ENCODE results near the gene CERK.
A peak's percentile ranks its signal among the peaks of the same experiment; 100 is the strongest.

Gene CERK

GRCh38 chr22:46764140-46764680 is 26.2 kb upstream of the CERK start:
- TF ChIP-seq, protein P1, sequence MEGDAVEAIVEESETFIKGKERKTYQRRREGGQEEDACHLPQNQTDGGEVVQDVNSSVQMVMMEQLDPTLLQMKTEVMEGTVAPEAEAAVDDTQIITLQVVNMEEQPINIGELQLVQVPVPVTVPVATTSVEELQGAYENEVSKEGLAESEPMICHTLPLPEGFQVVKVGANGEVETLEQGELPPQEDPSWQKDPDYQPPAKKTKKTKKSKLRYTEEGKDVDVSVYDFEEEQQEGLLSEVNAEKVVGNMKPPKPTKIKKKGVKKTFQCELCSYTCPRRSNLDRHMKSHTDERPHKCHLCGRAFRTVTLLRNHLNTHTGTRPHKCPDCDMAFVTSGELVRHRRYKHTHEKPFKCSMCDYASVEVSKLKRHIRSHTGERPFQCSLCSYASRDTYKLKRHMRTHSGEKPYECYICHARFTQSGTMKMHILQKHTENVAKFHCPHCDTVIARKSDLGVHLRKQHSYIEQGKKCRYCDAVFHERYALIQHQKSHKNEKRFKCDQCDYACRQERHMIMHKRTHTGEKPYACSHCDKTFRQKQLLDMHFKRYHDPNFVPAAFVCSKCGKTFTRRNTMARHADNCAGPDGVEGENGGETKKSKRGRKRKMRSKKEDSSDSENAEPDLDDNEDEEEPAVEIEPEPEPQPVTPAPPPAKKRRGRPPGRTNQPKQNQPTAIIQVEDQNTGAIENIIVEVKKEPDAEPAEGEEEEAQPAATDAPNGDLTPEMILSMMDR (IDR thresholded peaks at IDR 0.05; ENCODE audit: low read depth, low read length), result no peak
- DNase-seq (ENCODE audit: extremely low read depth, low read depth), result no peak

GRCh38 chr22:46763051-46763705 is 25.1 kb upstream of the CERK start:
- no peak for DNase-seq (ENCODE audit: extremely low read depth, low read depth)
- TF ChIP-seq, protein P1 (IDR thresholded peaks at IDR 0.05; ENCODE audit: low read depth, low read length), result no peak

DNA sequence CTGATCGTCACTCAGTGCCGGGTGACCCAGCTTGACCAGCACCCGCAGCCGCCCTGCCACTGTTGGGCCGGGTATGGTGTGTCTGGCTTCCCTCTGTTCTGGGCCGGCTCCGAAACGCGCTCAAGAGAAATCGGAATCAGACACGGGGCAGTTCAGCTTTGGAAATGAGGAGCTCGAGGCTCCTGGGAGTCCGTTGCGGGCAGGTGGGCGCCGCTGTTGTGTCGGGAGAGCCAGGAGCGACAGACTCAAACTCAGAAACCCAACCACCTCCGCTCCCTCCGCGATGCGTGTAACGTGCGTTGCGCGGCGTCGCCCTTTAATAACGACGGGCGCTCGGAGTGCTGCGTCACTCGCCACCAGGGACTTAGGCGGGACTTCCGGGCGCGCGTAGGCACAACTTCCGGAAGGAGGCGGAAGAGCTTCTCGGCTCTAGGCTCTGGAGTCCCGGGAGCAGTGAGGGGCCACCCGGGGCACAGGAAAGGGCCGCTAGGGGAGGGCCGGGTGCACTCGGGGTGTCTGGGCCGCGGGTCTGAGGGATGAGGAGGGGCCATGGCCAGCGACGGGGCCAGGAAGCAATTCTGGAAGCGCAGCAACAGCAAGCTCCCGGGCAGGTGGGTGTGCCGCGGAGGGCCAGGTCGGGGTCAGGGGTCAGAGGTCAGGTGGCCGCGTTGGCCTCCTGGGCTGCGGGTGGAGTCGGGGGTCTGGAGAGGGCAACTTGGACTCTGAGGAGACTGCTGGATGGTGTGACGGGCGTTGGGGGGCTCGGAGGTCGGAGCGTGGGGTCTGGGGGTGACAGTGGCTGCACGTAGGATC is 24.4 kb upstream of the CERK start, which contains the start of gene TBC1D22A:
TBC1D22A (plus strand) TSS at position 413 of the 813 bp plus-strand sequence; CDS start at position 550, 137 bp downstream.
- TF ChIP-seq, protein P1 (IDR thresholded peaks at IDR 0.05; ENCODE audit: low read depth, low read length), result no peak

GRCh38 chr22:46761539-46762237 is 23.6 kb upstream of the CERK start:
- TF ChIP-seq, protein P1 (IDR thresholded peaks at IDR 0.05; ENCODE audit: low read depth, low read length), result no peak
- no peak for DNase-seq (ENCODE audit: extremely low read depth, low read depth)

More for the DNA sequence above, 24.4 kb upstream of the CERK start, which contains the start of gene TBC1D22A:
- peak; percentile 73 for DNase-seq (ENCODE audit: extremely low read depth, low read depth)

DNA sequence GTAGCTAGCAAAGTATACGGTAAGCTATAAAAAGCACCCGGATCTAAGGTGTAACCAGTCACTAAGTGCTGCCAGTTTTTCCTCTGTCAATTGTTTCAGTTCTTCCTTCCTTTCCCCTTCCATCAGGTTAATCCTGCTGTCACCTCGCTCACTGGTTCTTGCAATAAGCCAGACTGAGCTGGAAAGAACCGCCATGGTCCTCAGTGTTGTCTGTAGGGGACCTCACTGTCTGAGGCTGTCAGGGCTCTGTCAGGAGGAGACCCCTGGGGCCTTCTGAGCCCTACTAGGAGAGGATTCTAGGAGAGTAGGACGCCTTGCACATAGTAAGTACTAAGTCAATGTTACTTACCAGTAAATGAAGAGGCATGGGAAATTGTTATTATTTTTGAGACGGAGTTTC is 23.0 kb upstream of the CERK start:
- TF ChIP-seq, protein P1 (IDR thresholded peaks at IDR 0.05; ENCODE audit: low read depth, low read length), result no peak
- DNase-seq (ENCODE audit: extremely low read depth, low read depth), result no peak

DNA sequence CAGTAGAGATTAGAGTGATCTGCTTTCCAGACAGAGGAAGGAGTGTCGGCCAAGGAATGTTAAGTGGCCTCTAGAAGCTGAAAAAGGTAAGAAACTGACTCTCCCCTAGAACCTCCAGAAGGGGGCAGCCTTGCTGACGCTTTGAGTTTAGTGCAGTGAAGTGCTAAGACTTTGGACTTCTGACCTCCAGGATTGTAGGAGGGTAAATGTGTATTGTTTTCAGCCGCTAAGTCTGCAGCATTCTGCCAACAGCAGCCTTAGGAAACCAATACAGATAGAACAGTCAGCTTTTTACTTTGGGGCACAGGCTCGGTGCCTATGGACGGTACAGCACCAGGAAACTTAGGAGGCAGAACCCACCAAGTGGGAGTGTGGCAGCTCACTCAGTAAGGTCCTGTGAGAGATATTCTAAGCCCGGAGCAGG is 20.8 kb upstream of the CERK start:
- no peak for DNase-seq (ENCODE audit: extremely low read depth, low read depth)
- TF ChIP-seq, protein P1 (IDR thresholded peaks at IDR 0.05; ENCODE audit: low read depth, low read length), result peak; percentile 73

All from AG09319 (cell line).